Smooth muscle cell (in vitro differentiated cells): Measurements from ENCODE around the gene TSPAN8. TPM values are rescaled to one million over a fixed set of nuclear protein-coding genes. Genes with fewer than 3 reads are reported as not detected.

Experiments
- DNase-seq: peaks from one replicate; lab custom pipeline; 2025; ENCODE audit not compliant: unreplicated experiment; lab: John Stamatoyannopoulos, UW
- H2AFZ ChIP-seq: fragments of 200-600 bp; sonication (generic); 2 replicates; pipeline ENCODE4 v1.6.0; 2016; ENCODE audit warnings: antibody characterized with exemption, low read depth, mild to moderate bottlenecking
- H3F3A ChIP-seq: fragments of 200-600 bp; sonication (generic); 2 replicates; pipeline ENCODE4 v1.6.0; 2017; ENCODE audit warnings: antibody characterized with exemption, low read depth
- H3K27ac ChIP-seq: fragments of 200-600 bp; sonication (generic); 2 replicates; pipeline ENCODE4 v1.5.1; 2016; ENCODE audit warnings: low read depth, mild to moderate bottlenecking
- H3K27me3 ChIP-seq: fragments of 200-600 bp; sonication (generic); 2 replicates; pipeline ENCODE4 v1.6.1; 2016; ENCODE audit warnings: low read depth, mild to moderate bottlenecking
- H3K36me3 ChIP-seq: fragments of 200-600 bp; sonication (generic); 2 replicates; pipeline ENCODE4 v1.5.1; 2016; ENCODE audit warnings: low read depth
- H3K4me1 ChIP-seq: fragments of 200-600 bp; sonication (generic); 2 replicates; pipeline ENCODE4 v1.5.1; 2016; ENCODE audit warnings: low read depth
- H3K4me2 ChIP-seq: fragments of 200-600 bp; sonication (generic); 2 replicates; pipeline ENCODE4 v1.6.0; 2016; ENCODE audit warnings: mild to moderate bottlenecking
- H3K4me3 ChIP-seq: fragments of 200-600 bp; sonication (generic); 2 replicates; pipeline ENCODE4 v1.5.1; 2016; ENCODE audit warnings: mild to moderate bottlenecking
- H3K79me2 ChIP-seq: fragments of 200-600 bp; sonication (generic); 2 replicates; pipeline ENCODE4 v1.6.0; 2016; ENCODE audit warnings: low read depth, mild to moderate bottlenecking
- H3K9ac ChIP-seq: fragments of 200-600 bp; sonication (generic); 2 replicates; pipeline ENCODE4 v1.6.0; 2016; ENCODE audit warnings: low read depth
- H3K9me3 ChIP-seq: fragments of 200-600 bp; sonication (generic); replicated peaks from 2 replicates; pipeline ENCODE4 v1.5.1; 2016; ENCODE audit warnings: low read depth
- H4K20me1 ChIP-seq: fragments of 200-600 bp; sonication (generic); 2 replicates; pipeline ENCODE4 v1.6.0; 2016; ENCODE audit warnings: low read depth
- CTCF ChIP-seq: fragments of 200-600 bp; sonication (generic); IDR thresholded peaks from 2 replicates; pipeline ENCODE4 v1.5.1; 2017; ENCODE audit warnings: borderline replicate concordance, mild to moderate bottlenecking, antibody characterized with exemption; ENCODE audit not compliant: insufficient read depth, poor library complexity, severe bottlenecking
- WGBS: methylation state at CpG from one replicate; pipeline ENCODE4 v1.1.7; 2016; ENCODE audit warnings: low lambda C conversion rate; 5-methylcytosine and 5-hydroxymethylcytosine counted together
- polyA plus RNA-seq: library from polyadenylated mRNA; unstranded; fragments of >200 nt; fragmentation: Nextera tagmentation; extraction: Ambion mirVana; gene quantifications from 2 replicates; pipeline ENCODE4 v1.2.1, GENCODE V29; 2016
- total RNA-seq: library from RNA; depleted of rRNA; stranded (reverse); fragments of >200 nt; gene quantifications from 2 replicates; pipeline ENCODE4 v1.2.3, GENCODE V29; 2014

The TSPAN8 gene
- total and polyA plus RNA-seq, 2 experiments from 2014 or later: not detected

GRCh38 chr12:71135812-71136176 lies 22.0 kb downstream of the TSPAN8 start:
- Histone ChIP-seq H3K36me3 (no peaks in the 10 kb centered on the region), H3K79me2 (no peaks in the 10 kb centered on the region), H3K4me1 (no peaks in the 10 kb centered on the region), H3K4me2 (no peak overlapping the region), H3K27me3 (no peaks in the 10 kb centered on the region), H3K27ac (no peak overlapping the region), H3K9ac (no peak overlapping the region), H3F3A (no peaks in the 10 kb centered on the region), H3K9me3 (no peaks in the 10 kb centered on the region), H2AFZ (no peak overlapping the region), H3K4me3 (no peak overlapping the region), H4K20me1 (no peaks in the 10 kb centered on the region)
- 51% methylated on average over 3 of the region's 3 CpGs for WGBS
- no peak for DNase-seq
- no peak for TF ChIP-seq CTCF

GRCh38 chr12:71135077-71135811 lies 22.6 kb downstream of the TSPAN8 start:
- Histone ChIP-seq H3K36me3 (no peaks in the 10 kb centered on the region), H2AFZ (no peak overlapping the region), H3K4me2 (no peak overlapping the region), H3F3A (no peaks in the 10 kb centered on the region), H3K4me1 (no peaks in the 10 kb centered on the region), H3K4me3 (no peak overlapping the region), H3K79me2 (no peaks in the 10 kb centered on the region), H3K27ac (no peak overlapping the region), H3K9me3 (no peaks in the 10 kb centered on the region), H3K27me3 (no peaks in the 10 kb centered on the region), H4K20me1 (no peaks in the 10 kb centered on the region), H3K9ac (no peak overlapping the region)
- 57% methylated on average over 2 of the region's 2 CpGs for WGBS
- TF ChIP-seq CTCF: no peak
- no peak for DNase-seq

- Histone ChIP-seq H3K4me1 (no peaks in the 10 kb centered on the region), H4K20me1 (no peaks in the 10 kb centered on the region), H3K27me3 (no peaks in the 10 kb centered on the region), H3K4me3 (no peak overlapping the region), H3K79me2 (no peaks in the 10 kb centered on the region), H2AFZ (no peak overlapping the region), H3K4me2 (no peak overlapping the region), H3K9me3 (no peaks in the 10 kb centered on the region), H3F3A (no peaks in the 10 kb centered on the region), H3K36me3 (no peaks in the 10 kb centered on the region), H3K27ac (no peak overlapping the region), H3K9ac (no peak overlapping the region)
- WGBS: 42% methylated on average over 2 of the region's 2 CpGs
- TF ChIP-seq CTCF: no peak
- no peak for DNase-seq
These were observed 23.4 kb downstream of the TSPAN8 start for GRCh38 chr12:71134405-71134804.

- Histone ChIP-seq H3K4me1 (no peaks in the 10 kb centered on the region), H3K4me3 (no peak overlapping the region), H2AFZ (no peak overlapping the region), H3K79me2 (no peaks in the 10 kb centered on the region), H3K27ac (no peak overlapping the region), H3K9ac (no peak overlapping the region), H3F3A (no peaks in the 10 kb centered on the region), H4K20me1 (no peaks in the 10 kb centered on the region), H3K36me3 (no peaks in the 10 kb centered on the region), H3K27me3 (no peaks in the 10 kb centered on the region), H3K4me2 (no peak overlapping the region), H3K9me3 (no peaks in the 10 kb centered on the region)
- 0% methylated on average over 1 of the region's 1 CpG for whole genome bisulfite sequencing
- DNase-seq: no peak
- no peak for TF ChIP-seq CTCF
These were observed 27.2 kb downstream of the TSPAN8 start for GRCh38 chr12:71130521-71131069.
